Raji (cell line): Measurements from ENCODE around the gene PRAME.
A peak's percentile ranks its signal among the peaks of the same experiment; 100 is the strongest.

Source experiments
- POLR2A ChIP-seq: IDR thresholded peaks from 2 replicates; pipeline ENCODE4 v1.6.1; 2011; ENCODE audit warnings: low read depth, low read length, control low read depth; ENCODE audit not compliant: insufficient read depth

Gene PRAME

DNA sequence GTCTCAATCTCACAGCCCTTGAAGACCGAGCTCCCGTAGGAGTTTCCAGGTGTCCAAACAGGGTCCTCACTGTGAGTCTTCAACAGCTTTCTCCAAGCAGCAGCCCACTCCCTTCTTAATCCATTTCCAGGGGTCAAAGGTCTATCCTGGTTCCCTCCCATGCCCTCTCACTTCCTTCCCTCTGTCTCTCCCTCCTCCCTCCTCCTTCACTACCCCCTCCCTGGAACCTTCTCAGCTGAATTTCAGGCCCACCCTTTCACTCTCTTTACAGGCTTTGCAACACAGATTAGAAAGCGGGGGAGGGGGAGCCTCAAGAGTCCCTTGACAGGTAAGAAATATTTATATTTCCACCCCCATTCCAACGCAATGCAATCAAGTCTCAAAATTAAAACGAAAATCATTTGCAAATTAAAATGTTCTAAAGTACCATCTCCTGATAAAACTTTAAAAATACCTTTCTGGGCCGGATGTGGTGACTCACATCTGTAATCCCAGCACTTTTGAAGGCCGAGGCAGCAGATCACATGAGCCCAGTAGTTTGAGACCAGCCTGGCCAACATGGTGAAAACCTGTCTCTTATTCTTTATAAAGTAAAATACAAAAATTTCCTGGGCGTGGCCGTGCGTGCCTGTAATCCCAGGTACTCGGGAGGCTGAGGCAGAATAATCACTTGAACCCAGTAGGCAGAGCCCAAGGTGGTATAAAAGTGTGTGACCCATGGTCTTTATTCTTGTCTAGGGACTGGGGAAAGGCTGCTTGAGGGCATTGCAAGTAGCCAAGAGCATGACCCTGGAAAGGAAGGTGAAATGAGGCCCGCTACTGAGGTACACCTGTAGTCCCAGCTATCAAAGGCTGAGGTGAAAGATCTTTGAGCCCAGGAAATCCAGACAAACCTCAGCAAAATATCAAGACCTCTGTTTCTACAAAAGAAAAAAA, 38.1 kb downstream of the PRAME start:
- TF ChIP-seq POLR2A, result no peak

DNA sequence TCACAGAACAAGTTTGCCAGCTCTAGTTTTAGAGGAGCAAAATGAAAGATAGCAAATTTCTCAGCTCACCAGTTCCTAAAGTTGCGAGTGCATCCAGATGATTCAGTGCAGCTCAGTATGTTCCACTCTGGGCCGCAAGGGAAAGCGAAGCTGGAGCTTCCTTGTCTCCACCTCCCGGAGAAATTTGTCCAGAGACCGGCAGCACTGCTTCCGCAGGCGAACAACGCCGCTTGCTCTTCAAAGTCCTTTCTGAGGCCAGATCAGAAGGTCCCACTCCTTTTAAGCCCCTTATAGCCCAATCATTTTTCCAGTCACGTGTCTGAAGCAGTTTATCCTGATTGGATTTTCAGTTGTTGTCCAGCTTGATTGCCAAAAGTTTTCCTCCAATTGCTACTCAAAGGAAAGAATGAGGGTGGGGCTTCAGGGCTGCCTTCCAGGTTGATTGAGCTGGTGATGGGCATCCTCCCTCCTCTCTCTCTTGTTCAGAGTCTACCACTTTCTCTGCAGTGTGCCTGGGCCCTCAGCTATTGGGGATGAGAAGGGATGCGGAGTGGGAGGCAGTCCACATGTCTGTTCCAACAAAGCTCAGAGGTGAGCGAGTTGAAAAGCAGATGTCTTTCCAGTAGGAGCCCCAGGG, 38.9 kb downstream of the PRAME start, which contains the start of gene ZNF280A:
TSS of gene ZNF280A (minus strand) at position 251 of the 637 bp plus-strand sequence. CDS start 4,640 bp downstream, outside the sequence.
- TF ChIP-seq POLR2A, result no peak

DNA sequence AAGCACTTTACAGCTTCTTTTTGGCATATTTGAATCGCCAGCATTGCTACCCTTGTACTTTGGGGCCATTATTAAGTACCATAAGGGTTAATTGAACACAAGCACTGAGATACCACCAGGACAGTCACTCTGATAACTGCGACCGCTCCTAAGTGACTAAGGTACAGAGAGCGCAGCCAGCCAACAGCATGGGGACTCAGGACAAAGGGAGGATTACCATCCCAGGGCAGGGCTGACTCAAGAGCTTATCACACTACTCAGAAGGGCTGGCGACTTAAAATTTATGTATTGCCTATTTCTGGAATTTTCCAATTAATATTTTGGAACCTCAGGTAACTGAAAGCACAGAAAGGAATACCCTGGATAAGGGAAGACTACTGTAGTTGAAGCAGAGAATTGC, 39.5 kb downstream of the PRAME start:
- TF ChIP-seq POLR2A, result no peak

DNA sequence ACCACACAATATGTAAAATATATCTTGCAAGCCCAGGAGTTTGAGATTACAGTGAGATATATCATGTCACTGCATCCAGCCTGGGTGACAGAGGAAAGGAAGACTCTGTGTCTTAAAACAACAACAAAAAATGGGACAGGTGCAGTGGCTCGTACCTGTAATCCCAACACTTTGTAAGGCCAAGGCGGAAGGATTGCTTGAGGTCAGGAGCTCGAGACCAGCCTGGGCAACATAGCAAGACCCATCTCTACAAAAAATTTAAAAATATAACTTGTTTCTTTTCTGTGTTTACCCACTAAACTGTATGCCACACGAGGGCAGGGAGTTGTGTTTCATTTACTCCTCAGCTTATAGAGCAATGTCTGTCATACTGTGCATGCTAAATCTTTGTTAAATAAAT, 42.1 kb downstream of the PRAME start:
- TF ChIP-seq POLR2A, result no peak

DNA sequence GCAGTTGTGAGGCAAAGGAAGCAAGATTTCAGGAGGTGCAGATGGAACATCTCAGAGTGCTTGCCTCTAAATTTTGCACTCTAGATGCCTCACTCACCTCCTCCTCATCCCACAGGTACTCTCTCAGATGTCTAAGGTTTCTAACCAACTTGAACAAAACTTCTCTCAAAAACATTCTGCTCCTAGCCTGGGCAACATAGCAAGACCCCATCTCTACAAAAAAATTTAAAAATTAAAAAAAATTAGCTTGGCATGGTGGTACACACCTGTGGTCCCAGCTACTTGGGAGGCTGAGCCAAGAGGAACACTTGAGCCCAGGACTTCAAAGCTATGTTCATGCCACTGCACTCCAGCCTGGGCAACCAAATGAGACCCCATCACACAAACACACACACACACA, 43.2 kb downstream of the PRAME start:
- no peak for TF ChIP-seq POLR2A

DNA sequence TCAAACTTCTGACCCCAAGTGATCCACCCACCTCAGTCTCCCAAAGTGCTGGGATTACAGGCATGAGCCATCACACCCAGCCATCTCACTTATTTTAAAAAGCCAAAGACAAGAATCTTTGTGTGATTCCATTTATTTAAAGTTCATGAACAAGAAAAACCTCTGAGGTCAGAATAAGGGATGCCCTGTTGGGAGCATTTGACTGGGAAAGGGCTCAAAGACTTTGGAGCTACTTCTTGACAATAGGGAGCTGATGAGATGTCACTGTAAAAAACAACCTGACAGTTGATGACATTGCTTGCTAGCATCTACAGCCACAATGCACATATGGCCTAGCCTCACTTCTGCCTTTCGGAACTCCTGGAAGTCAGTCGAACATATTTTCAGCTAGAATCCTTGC, 45.4 kb downstream of the PRAME start:
- TF ChIP-seq POLR2A, result no peak

DNA sequence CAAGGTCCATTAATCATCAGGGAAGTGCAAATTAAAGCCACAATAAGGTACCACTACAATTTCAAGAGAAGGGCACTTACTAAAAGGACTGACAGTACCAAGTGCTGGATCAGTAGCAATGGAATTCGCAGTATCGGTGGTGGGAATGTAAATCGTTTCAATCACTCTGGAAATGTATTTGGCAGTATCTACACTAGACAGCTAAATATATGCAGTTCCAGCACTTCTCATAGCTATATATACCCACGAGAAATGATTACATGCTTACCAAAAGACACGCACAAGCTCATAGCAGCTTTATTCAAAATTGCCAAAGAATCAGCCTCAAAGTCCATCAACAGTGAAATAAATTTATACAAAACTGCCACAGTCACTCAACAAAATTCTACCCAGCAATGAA, 46.1 kb downstream of the PRAME start:
- TF ChIP-seq POLR2A, result no peak

DNA sequence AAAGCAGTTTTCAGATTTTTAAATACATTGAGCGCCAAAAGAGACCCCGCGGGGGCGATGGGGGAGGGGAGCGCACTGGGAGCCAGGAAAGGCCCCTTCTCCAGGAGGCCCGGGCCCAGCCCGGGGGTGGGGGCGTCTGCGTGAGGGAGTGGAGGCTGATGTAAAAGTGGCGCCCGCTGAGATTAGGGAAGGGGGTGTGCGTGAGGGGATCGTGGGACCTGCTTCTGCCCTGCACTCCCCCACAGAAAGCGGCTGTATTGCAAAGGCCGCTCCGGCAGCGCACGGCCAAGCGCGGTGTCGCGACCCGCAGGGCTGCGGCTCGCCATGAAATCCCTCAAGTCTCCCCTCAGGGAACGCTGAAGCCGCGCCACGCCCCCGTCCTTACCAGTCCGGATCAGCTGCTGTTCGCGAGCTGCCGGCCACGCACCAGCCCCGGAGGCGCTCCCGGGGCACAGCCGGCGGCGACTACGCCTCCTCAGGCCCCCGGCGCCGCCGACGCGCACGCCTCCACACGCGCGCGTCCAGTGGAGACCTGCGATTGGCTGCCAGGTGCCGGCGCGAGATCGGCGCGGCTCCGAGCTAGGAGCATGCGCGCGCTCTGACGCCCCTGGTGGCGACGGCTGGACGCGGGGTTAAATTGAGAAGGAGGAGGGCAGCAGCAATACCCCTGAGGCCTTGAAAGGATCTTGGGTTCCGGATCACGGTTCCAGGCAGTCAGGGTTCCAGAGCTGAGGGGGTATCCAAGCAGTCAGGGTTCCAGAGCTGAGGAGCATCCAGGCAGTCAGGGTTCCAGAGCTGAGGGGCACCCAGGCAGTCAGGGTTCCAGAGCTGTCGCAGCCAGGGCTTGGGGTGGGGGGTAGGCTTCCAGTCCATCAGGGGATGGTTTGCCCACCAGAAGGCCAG, 50.5 kb downstream of the PRAME start, which contains the start of gene ZNF280B:
TSS of gene ZNF280B (minus strand) at position 469 of the 903 bp plus-strand sequence. CDS start 19,344 bp downstream, outside the sequence.
- TF ChIP-seq POLR2A, result peak; percentile 66

DNA sequence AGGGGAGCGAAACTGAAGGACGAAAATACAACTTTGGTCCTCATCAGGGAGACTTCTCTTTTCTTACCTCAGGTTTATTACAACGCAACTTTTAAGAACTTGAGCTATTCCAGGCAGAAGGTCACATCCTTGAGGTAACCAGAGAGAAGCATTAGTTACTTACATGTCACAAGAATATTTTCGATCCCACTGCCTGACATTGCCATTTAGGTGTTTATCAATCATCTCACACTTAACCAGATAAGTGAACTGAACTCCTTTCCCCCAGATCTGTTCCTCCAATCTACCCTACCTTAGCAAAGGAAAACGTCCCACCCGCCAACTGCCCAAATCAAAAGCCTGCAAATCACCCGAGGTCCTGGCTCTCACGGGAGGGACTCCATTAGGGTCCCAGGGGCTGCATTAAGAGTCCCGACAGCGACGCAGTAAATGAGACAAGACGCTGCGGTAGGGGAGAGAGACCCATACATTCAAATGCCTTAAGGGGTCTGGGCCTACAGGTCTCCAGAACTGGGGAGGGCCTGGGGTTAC, 51.3 kb downstream of the PRAME start:
- TF ChIP-seq POLR2A, result no peak

DNA sequence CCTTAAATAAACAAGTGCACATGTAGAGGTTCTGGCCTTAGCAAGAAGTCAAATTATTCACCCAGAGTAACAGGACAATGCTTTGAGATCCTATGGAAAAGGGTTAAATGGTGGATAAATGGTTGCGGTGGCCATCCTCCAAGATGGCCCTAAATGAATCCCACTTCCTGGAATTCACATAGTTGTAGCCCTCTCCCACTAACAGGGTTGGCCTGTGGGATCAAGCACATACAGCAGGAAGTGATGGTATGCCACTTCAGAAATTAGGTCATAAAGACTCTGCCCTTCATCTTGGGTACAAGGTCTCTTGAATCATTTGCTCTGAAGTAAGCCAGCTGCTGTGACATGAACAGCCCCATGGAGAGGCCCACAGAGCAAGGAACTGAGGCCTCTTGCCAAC, 52.3 kb downstream of the PRAME start:
- TF ChIP-seq POLR2A, result no peak

DNA sequence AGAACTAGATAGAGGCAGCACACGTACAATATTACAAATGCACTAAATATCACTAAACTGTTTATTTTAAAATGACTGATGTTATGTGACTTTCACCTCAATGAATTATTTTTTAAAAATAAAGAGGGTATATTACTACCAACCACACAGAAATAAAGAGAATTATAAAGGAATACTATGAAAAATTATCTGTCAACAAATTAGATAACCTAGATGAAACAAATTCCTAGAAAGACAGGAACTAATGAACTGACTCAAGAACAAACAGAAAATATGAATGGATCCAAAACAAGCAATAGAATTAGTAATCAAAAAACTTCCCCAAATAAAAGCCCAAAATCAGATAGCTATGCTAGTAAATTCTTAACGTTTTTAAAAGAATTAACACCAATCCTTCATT, 60.8 kb downstream of the PRAME start:
- no peak for TF ChIP-seq POLR2A
